HG02798 (cell line): ENCODE data around the gene VRK3.
"Not testable (repeated sequence)": the region's sequence is repeated elsewhere in the genome, so short reads cannot be mapped to it uniquely, and the experiment has no call there.

Experiments
- ATAC-seq: cut with Tn5 transposase; IDR thresholded peaks from one replicate; pipeline ENCODE4 v1.9.1; 2021; ENCODE audit warnings: mild to moderate bottlenecking; ENCODE audit not compliant: unreplicated experiment, poor library complexity

VRK3 gene, protein sequence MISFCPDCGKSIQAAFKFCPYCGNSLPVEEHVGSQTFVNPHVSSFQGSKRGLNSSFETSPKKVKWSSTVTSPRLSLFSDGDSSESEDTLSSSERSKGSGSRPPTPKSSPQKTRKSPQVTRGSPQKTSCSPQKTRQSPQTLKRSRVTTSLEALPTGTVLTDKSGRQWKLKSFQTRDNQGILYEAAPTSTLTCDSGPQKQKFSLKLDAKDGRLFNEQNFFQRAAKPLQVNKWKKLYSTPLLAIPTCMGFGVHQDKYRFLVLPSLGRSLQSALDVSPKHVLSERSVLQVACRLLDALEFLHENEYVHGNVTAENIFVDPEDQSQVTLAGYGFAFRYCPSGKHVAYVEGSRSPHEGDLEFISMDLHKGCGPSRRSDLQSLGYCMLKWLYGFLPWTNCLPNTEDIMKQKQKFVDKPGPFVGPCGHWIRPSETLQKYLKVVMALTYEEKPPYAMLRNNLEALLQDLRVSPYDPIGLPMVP

DNA sequence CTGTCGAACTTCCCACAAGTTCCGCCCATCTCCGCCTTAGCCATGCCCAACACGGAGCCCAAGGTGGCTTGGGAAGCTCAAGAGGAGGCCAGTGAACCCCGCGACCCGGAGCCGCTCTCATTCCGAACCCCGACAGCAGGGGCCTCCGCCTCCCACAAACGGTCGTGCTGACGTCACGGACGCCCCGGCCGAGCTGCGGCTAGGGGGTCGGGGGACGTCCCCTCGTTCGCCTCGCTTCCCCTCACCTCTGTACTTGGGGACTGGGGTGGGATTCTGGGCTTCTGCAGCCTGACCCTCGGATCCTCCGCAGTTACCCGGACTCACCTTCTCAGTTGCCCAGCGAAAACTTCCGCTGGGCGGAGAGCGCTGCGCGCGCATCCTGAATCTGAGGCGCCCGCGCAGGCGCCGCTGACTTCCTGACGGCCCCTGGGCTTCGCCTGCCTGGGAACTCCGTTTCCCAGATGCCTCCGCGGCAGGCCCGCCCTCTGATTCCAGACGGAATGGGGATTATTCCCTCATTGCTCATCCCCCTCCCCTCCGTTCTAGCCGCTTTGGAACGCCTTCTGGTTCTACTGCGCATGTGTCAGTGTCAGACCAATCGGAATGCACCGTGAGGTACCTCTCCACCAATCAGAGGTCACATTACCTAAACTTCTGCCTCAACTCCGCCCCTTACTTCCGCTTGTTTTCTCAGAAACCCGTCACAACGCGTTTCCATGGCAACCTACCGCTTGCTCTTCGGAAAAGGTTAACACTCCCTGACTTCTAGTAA is at the start of gene VRK3:
Gene VRK3, minus strand, starts transcription at position 351 of the 772 bp plus-strand sequence. CDS start 9,210 bp downstream, outside the sequence.
- peak; percentile 87 for ATAC-seq

DNA sequence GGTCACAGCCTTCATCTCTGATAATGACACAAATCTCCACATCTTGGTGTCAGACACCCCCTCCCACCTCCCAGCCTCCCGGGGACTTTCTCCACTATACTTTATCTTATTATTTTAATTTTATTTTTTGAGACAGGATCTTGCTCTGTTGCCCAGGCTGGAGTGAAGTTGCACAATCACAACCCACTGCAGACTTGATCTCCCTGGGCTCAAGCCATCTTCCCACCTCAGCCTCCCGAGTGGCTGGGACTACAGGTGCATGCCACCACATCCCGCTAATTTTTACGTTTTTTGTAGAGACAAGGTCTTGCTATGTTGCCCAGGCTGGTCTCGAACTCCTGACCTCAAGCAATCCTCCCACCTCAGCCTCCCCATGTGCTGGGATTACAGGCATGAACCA is 43.2 kb upstream of the VRK3 start:
- ATAC-seq: not testable (repeated sequence)

DNA sequence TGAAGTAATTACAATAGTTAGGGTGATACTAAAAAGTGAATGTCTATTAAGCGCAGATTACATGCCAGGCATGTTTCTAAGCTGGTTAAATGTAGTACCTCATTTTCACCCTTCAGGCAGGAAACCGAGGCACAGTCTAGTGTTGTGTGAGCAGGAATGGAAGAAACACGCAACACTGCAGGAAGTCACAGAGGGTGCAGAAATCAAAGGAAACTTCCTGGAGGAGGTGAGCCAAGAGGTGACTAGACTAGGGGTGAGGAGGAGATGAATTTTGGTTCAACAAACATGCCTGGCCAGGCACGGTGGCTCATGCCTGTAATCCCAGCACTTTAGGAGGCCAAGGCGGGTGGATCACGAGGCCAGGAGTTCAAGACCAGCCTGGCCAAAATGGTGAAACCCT is 42.4 kb upstream of the VRK3 start:
- no peak for ATAC-seq

DNA sequence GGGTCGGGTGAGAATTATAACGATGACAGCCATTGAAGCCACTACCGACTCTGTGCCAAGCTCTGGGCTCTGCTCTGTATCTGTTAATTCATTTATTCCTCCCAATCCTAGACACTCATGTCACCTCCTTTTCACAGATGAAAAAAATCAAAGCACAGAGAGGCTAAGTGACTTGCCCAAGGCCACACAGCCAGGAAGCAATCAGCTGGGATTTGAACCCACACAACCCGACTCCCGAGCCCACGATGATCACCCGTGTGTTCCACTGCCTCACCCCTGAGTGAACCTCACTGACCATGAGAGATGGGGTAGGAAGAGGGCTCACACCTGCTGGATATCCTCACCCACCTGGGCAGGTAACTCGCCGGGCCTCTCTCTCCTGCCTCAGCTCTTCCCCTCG is 40.8 kb upstream of the VRK3 start:
- ATAC-seq: no peak

DNA sequence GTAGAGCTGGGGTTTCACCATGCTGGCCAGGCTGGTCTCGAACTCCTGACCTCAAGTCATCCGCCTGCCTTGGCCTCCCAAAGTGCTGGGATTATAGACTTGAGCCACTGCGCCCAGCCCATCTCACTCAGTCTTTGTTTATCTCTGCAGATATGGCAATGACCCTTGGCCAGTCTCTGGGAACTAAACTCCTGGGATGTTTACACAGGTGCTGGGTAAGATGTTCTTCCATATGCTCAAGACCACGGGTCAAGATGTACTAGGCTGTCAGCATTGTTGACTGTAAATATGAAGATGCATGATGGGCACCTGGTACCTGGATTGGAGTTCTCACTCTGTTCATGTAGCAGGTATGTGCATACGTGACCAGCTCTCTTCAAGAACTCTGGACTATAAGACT is 36.5 kb upstream of the VRK3 start:
- no peak for ATAC-seq

DNA sequence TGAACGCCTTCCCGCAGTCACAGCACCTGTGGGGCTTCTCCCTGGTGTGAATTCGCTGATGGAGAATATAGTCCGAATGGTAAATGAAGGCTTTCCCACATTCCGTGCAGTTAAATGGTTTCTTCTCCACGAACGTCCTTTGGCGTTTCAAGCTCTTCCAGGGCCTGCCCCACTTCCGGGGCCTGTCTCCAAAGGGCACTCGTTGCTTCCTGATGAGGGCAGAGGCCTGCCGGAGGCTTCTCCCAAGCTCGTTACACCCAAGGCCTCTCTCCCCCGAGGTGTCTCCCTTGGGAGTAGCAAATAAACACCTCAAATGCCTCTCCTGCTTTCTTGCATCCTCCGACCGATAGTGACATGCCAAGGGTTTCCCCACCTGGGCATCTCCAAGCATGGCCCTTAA is 34.9 kb upstream of the VRK3 start:
- ATAC-seq: no peak

DNA sequence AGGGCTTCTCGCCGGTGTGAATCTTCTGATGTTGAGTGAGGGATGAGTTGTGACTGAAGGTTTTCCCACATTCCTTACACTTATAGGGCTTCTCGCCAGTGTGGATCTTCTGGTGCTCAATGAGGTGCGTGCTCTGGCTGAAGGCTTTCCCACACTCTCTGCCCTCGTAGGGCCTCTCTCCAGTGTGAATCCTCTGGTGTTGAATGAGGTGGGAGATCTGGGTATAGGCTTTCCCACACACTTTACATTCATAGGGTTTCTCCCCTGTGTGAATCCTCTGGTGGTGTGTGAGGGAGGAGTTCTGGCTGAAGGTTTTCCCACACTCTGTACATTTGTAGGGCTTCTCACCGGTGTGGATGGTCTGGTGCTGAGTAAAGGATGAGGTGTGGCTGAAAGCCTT is 33.9 kb upstream of the VRK3 start:
- no peak for ATAC-seq

DNA sequence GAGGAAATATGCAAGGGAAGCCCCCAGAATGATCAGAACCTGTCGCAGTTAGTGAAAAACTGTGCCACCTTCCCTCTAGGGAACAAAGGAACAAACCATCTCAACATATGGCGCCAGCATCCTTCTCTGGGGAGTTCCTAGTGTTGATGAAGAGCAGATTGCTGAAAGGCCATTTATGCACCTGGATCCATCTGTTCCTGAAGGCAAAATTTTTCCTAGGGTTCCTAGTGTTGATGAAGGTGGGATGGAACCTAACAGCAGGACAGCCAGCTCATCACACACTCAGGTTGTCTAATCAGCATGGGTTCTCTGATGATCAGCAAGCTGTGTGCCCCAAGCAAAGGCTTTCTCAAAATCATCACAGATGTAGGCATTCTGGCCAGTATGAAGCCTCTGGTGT is 33.3 kb upstream of the VRK3 start:
- ATAC-seq: no peak

DNA sequence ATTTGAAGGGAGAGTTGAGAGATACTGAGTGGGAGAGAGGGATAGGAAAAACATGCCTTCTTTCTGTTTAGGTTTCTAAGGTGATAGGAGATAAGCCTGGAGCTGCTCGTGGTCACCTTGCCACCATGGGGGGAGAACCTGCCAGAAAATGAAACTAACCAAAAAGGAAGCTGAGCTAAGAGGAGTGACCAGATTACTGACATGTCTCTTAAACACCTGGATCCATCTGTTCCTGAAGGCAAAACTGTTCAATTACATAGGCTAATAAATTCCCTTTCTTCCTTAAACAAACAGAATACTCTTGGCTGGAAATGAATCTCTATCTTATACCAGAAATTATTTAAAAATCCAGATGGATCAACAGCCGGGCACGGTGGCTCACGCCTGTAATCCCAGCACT is 27.9 kb upstream of the VRK3 start:
- ATAC-seq: no peak

DNA sequence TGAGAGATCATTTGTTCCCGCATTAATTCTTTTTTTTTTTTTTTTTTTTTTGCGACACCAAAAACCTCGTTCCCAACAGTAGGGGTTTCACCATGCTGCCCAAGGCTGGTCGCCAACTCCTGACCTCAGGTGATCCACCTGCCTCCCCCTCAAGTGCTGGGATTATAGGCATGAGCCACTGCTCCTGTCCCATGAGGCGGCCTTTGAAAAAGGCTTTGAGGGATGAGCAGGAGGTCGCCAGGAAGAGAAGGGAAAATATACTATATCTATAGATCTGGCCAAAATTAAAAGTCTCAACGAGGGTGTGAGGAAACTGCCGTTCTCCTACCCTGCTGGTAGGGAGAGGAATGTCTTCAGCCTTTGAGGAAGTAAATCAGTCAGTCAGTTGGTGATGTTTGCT is 26.8 kb upstream of the VRK3 start:
- ATAC-seq: no peak

DNA sequence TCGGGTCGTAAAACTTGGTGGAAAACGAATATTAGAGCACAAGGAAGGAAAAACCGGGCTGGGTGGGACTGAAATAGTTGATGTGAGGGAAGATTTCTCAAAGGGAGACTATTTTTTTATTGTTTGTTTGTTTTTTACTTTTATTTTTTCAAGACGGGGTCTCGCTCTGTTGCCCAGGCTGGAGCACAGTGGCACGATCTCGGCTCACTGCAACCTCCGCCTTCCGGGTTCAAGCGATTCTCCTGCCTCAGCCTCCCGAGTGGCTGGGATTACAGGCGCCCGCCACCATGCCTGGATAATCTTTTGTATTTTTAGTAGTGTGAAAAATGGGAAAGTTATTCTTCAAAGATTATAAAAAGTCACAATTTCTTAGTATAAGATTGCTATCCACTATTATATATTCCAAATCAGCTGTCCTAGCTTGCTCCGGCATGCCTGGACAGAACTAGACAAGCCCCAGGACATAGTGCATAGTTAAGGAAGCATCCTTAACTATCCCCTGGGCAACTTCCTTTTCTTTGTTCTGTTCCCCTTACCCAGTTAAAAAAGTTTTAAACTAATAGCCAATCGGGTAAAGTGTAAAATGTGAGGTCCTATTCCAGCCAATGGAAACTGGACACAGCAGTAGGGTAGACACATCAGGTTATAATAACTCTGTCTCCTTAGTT is 26.2 kb upstream of the VRK3 start:
- ATAC-seq: not testable (repeated sequence)

DNA sequence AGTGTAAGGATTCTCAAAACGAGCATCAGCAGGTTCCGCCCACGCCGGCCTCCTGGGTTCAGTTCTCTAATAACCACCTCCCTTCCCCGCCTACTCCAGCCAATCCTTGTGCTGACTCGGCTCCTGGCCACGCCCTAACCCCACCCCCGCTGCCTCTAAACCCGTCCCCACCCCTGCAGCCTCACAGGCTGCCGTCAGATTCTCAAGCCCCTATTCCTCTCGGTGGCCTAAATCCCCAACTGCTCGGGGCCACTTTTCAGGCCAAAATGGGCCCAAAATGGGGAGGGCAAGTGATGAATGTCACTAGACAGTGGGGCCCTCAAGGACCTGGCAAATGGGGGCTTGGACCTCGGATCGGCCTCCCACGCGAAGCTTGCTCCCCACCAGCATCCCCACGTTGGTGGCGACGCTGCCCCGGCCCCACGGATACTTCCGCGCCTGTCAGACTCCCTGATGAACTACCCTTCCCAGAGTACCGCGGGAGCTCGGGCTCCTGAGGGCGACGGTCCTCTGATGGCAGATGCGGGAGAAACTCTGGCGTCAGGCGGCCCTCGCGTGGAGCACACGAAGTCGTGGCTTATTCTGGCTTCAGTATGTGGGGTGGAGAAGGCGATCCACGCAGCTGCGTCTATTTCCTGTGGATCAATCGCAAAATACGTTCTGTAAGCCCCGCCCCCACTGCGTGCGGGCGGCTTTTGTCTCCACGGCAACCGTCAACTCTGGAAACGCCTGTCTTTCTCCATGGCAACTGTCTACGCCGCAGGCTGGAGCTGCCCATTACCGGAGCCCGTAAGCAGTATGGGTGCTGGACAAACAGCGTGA is 25.4 kb upstream of the VRK3 start:
- no peak for ATAC-seq

DNA sequence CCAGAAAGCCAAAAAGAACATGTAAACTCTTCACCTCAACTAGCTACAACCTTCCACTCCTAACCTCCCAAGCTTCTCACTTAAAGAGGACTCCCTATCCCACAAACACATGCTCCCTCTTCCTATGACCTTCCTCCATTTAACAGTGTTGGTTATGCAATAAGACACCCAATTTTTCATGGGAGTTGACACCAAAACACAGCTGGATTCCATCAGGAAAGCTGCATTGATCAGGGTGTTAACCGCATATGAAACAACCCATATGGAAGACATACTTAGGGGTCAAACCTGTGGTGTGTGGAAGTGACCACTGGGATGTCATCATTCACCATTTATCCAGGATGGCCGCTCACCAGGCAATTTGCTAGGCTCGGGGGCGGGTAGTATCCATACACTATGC is 22.5 kb upstream of the VRK3 start:
- ATAC-seq: no peak

DNA sequence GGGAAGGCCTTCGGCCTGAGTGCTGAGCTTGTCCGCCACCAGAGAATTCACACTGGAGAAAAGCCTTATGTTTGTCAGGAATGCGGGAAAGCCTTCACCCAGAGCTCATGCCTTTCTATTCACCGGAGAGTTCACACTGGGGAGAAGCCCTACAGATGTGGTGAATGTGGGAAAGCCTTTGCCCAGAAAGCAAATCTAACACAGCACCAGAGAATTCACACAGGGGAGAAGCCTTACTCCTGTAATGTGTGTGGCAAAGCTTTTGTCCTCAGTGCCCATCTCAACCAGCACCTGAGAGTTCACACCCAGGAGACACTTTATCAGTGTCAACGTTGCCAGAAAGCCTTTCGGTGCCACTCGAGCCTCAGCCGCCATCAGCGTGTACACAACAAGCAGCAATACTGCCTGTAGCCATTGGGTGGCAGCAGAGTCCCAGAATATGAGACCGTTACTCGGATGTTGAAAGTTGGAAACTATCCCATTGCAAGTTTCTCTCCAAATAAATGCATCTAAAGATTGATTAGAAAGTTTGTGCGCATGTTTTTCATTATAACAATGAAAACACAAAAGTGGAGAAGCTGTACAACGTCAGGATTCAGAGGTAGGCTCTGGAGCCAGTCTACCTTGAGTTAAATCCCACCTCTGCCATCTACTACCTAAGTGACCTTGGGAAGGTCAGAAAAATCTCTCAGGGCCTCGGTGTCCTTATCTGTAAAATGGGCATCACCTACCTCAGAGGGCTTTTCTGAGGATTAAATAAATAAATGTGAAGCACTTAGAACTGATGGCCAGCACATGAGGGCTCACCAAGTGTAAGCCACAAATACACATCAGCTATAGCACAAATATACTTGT is 21.7 kb upstream of the VRK3 start:
- ATAC-seq: no peak

DNA sequence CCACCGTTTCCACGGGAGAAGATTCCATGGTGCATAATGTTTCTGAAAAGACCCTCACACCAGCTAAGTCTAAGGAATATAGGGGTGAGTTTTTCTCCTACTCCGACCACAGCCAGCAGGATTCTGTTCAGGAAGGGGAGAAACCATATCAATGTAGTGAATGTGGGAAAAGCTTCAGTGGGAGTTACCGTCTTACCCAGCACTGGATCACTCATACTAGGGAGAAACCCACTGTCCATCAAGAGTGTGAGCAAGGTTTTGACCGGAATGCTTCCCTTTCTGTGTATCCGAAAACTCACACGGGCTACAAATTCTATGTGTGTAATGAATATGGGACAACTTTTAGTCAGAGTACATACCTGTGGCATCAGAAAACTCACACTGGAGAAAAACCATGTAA is 19.8 kb upstream of the VRK3 start:
- no peak for ATAC-seq

DNA sequence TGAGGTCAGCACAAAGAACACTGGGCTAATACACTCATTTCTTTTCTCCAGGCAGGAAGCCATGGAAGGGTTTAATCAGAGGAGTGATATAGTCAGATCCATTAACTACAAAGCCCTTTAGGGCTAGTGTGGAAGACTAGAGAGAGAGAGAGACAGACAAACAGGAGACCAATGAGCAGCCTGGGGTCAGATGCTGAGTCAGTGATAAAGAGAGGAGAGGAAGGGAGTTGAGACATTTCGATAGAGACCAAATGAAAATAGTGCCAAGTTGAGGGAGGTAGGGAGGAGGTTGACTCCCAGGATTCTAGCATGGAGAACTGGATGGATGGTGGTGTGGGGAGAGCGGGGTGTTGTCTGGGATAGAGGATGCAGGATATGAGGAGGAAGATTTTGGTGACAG is 18.8 kb upstream of the VRK3 start:
- ATAC-seq: no peak

DNA sequence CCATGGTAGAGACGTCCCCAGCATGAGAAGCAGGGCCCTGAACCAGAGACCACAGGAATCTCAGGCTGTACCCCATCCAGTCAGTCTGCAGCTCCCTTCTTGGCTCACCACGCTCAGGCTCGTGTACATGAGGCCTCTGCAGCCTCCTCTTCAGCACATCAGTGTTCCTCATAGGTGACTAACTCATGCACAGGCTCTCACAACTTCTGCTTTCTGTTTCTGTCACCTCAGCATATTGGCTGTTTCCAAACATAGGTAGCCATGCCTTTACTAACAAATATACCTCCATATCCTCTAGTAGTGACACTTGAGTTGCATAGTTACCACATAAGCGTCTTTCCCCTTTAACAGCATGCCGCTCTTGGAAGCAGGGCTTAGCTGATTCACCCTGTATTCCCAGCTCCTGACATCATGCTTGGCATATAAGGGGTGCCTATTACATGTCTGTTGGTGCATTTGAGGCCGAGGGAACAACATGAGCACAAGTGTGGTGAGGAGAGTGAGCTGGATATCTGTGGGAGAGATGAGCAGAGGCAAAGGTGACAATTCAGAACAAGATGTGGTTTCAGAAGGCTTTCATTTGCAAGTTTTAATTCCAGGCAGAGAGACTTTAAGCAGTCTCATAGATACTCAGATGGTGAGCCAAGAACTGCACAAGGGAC is 17.3 kb upstream of the VRK3 start:
- no peak for ATAC-seq

DNA sequence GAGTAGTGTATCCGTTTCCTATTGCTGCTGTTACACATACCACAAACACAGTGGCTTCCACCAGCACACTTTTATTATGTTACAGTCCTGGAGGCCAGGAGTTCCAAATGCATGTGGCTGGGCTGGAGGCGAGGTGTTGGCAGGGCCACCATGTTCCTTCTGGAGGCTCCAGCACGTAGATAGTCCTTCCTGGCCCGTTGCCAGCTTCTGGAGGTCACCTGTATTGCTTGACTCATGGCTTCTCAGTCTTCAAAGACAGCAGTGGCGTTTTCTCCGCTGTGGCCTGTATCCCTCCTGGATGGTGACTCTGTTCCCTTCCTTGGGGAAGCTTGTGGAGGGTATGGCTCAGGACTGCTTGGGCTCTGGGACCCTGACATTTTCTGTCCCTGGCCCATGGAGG is 15.8 kb upstream of the VRK3 start:
- ATAC-seq: no peak

DNA sequence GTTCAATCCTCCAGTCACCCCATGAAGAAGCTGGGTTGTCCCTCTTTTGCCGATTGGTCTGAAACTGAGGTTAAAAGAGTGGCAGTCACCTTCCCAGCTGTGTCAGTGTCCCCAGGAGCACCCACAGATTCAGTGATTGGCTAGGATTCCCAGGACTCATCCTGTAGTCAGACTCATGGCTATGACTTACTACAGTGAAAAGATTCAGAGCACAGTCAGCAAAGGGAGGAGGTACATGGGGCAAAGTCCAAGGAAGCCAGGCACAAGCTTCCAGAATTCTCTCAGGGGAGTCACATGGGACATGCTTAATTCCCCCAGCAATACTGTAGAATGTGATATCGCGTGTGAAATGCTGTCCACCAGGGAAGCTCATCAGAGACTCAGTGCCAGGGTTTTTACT is 14.8 kb upstream of the VRK3 start:
- no peak for ATAC-seq
